Testis (tissue), 2 donors: Measurements from ENCODE around the gene MAPRE2.

Source experiments
- POLR2A ChIP-seq: fragments of 450-650 bp; IDR thresholded peaks from one replicate; pipeline ENCODE4 v1.6.1; 2017; ENCODE audit warnings: antibody characterized with exemption, mild to moderate bottlenecking, moderate library complexity
- TF ChIP-seq, protein P1 (sequence below), 3 experiments: fragments of 450-650 bp in 2 of 3; fragments of 200-600 bp in 1 of 3; sonication (generic) in 1 of 3; IDR thresholded peaks; one replicate each; pipeline ENCODE4 v1.5.1; 2016 to 2019; ENCODE audit warnings: antibody characterized with exemption in 3 of 3, mild to moderate bottlenecking in 2 of 3, moderate library complexity in 1 of 3

DNA sequence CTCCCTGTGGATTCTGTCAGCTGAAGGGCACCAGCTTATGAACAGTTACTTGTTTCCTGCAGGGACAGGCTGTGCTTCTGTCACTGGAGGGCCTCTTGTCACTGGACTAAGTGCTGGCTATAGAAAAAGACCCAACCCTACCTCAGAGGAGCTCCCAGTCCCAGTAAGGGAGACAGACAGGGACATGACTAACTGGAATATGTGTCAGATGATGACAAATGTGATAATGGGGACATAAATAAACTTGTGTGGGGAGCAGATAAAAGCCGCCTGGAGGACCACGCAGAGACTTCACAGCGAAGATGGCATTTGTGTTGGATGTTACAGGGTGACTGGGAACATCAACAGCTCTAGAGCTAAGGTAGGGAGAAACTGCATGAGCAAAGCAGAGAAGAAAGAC is 95.0 kb downstream of the MAPRE2 start:
- TF ChIP-seq, protein P1, sequence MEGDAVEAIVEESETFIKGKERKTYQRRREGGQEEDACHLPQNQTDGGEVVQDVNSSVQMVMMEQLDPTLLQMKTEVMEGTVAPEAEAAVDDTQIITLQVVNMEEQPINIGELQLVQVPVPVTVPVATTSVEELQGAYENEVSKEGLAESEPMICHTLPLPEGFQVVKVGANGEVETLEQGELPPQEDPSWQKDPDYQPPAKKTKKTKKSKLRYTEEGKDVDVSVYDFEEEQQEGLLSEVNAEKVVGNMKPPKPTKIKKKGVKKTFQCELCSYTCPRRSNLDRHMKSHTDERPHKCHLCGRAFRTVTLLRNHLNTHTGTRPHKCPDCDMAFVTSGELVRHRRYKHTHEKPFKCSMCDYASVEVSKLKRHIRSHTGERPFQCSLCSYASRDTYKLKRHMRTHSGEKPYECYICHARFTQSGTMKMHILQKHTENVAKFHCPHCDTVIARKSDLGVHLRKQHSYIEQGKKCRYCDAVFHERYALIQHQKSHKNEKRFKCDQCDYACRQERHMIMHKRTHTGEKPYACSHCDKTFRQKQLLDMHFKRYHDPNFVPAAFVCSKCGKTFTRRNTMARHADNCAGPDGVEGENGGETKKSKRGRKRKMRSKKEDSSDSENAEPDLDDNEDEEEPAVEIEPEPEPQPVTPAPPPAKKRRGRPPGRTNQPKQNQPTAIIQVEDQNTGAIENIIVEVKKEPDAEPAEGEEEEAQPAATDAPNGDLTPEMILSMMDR (IDR thresholded peaks at IDR 0.05) = no peak
- TF ChIP-seq POLR2A = no peak
